ENCODE measurements around the gene C1orf216.

DNA sequence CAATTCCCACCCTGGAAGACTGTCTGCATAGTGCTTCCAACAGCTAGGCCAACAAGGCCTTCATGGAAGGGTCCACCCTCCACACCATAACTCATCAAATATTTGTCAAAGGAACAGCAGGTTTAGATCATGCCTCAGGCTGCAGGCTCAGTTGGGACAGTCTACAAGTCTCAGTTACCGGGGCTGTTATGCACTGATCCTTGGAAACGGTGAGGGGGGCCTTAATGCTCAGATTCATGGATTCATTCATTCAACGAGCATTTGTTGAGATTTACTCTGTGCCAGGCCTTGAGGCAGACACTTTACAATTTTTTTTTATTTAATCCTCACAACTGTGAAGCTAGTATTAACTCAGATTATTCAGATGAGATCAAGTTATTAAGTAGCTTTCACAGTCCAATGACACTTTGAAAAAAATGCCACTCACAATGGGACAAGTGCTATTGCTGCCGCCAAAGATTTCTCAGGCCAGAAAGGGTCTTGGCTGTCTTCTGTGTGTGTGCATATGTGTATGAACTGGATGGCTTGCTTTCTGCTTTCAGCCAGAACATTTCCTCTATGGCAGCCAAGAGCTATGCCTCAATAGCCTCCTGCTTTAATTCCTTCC, 8.9 kb upstream of the C1orf216 start:
- TF ChIP-seq, protein P1, sequence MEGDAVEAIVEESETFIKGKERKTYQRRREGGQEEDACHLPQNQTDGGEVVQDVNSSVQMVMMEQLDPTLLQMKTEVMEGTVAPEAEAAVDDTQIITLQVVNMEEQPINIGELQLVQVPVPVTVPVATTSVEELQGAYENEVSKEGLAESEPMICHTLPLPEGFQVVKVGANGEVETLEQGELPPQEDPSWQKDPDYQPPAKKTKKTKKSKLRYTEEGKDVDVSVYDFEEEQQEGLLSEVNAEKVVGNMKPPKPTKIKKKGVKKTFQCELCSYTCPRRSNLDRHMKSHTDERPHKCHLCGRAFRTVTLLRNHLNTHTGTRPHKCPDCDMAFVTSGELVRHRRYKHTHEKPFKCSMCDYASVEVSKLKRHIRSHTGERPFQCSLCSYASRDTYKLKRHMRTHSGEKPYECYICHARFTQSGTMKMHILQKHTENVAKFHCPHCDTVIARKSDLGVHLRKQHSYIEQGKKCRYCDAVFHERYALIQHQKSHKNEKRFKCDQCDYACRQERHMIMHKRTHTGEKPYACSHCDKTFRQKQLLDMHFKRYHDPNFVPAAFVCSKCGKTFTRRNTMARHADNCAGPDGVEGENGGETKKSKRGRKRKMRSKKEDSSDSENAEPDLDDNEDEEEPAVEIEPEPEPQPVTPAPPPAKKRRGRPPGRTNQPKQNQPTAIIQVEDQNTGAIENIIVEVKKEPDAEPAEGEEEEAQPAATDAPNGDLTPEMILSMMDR (IDR thresholded peaks at IDR 0.05 in 2 of 3, conservative IDR thresholded peaks at IDR 0.05 in 1 of 3; ENCODE audit: borderline replicate concordance in 1 of 3, insufficient read depth in 1 of 3, low read depth in 2 of 3, low read length in 2 of 3), result no peak
- TF ChIP-seq POLR2A (IDR thresholded peaks at IDR 0.05; ENCODE audit: borderline replicate concordance, extremely low read depth, insufficient read depth, insufficient read length) (no peak), YY1 (IDR thresholded peaks at IDR 0.05; ENCODE audit: extremely low read depth, insufficient replicate concordance, low read depth, low read length) (no peak), EZH2phosphoT487 (IDR thresholded peaks at IDR 0.05; ENCODE audit: borderline replicate concordance) (no peak), FOSL1 (IDR thresholded peaks at IDR 0.05; ENCODE audit: low read depth) (no peak), POLR2AphosphoS5 (IDR thresholded peaks at IDR 0.05; ENCODE audit: low read depth, low read length) (no peak), EZH2 (IDR thresholded peaks at IDR 0.05) (no peak), ELF1 (IDR thresholded peaks at IDR 0.05; ENCODE audit: borderline replicate concordance, low read depth) (no peak)
